Kidney (tissue), 14 donors: Measurements from ENCODE around the gene SPIN3. TPM values are rescaled to one million over a fixed set of nuclear protein-coding genes. Genes with fewer than 3 reads are reported as not detected.
"Not testable (repeated sequence)": the region's sequence is repeated elsewhere in the genome, so short reads cannot be mapped to it uniquely, and the experiment has no call there.

ENCODE experiments used
- DNase-seq, 5 donors: peaks; one replicate each; pipeline ENCODE4 v3.0.0-alpha.2; 2013 to 2020
- FAIRE-seq: peaks from 2 replicates; lab custom pipeline; 2012; peaks lifted over from hg19 to GRCh38; lab: Jason Lieb, UNC
- H3K27ac ChIP-seq, 2 donors: one replicate each; pipeline ENCODE4 v1.7.0; 2013; ENCODE audit warnings: low read depth in 2 of 2, low read length in 2 of 2, inconsistent platforms in 1 of 2
- H3K27me3 ChIP-seq: one replicate; pipeline ENCODE4 v1.7.1; 2013; ENCODE audit warnings: low read length, inconsistent platforms; ENCODE audit not compliant: control insufficient read depth, insufficient read depth
- H3K36me3 ChIP-seq, 3 donors: one replicate each; pipeline versions ENCODE4 v1.7.0 to v1.7.1; 2013; ENCODE audit warnings: low read length in 3 of 3, control low read depth in 1 of 3, inconsistent platforms in 1 of 3; ENCODE audit not compliant: insufficient read depth in 3 of 3, control insufficient read depth in 2 of 3
- H3K4me1 ChIP-seq, 3 donors: one replicate each; pipeline versions ENCODE4 v1.7.0 to v1.7.1; 2013; ENCODE audit warnings: low read length in 3 of 3, inconsistent platforms in 1 of 3, low read depth in 1 of 3; ENCODE audit not compliant: control insufficient read depth in 2 of 3, insufficient read depth in 2 of 3
- H3K4me3 ChIP-seq, 3 donors: one replicate each; pipeline versions ENCODE4 v1.7.0 to v1.8.1; 2013; ENCODE audit warnings: low read length in 3 of 3, control low read depth in 1 of 3, inconsistent platforms in 1 of 3
- H3K9ac ChIP-seq, 3 donors: one replicate each; pipeline versions ENCODE4 v1.7.0 to v1.7.1; 2013; ENCODE audit warnings: low read length in 3 of 3, control low read depth in 1 of 3, inconsistent platforms in 1 of 3
- H3K9me3 ChIP-seq, 3 donors: one replicate each; pipeline versions ENCODE4 v1.7.0 to v1.7.1; 2013; ENCODE audit warnings: low read length in 3 of 3, control low read depth in 1 of 3, inconsistent platforms in 1 of 3; ENCODE audit not compliant: control insufficient read depth in 2 of 3, insufficient read depth in 1 of 3
- CTCF ChIP-seq: IDR thresholded peaks from 3 replicates; pipeline ENCODE4 v1.5.1; 2012; ENCODE audit warnings: mild to moderate bottlenecking, moderate library complexity, borderline replicate concordance; ENCODE audit not compliant: insufficient read depth; ENCODE audit errors: extremely low read depth
- intact Hi-C: fragments of 100-400 bp; cut with DNase I; formaldehyde crosslinking; loops from one replicate; pipeline ENCODE4 v1.11.1; 2022
- polyA plus RNA-seq: library from polyadenylated mRNA; stranded (reverse); fragments of 350-450 nt; fragmentation: Illumina TruSeq; extraction: RNeasy Lipid Tissue Mini Kit (QIAGEN cat#74804); gene quantifications from one replicate; pipeline ENCODE4 v1.2.3, GENCODE V29; 2014; ENCODE audit warnings: low read depth, low replicate concordance; ENCODE audit not compliant: insufficient read depth
- total RNA-seq: library from RNA; stranded (reverse); fragmentation: NEBNext Ultra II Directional; extraction: Animal tissue kit (Norgen Biotek cat#: 25700); gene quantifications from one replicate; pipeline ENCODE4 v1.2.1, GENCODE V29; 2021
- donor health status: control.
- donor health status: control.
- donor health status: control.
- donor health status: control.
- donor health status: control.
- donor health status: DM: yes; HTN: yes; CAD: no.
- donor health status: Normal renal cell carcinoma (clear cell type).

The SPIN3 gene
- total and polyA plus RNA-seq, 2 donors from 2014 or later = 4.9 to 14.9 TPM

GRCh38 chrX:56968980-56969379 is 26.4 kb downstream of the SPIN3 start:
- FAIRE-seq = no peak
- intact Hi-C loops = no loop called here

GRCh38 chrX:56963377-56963776 is 32.0 kb downstream of the SPIN3 start:
- no peak for FAIRE-seq
- TF ChIP-seq CTCF = no peak
- no peak for DNase-seq
- no peak overlapping the region for H3K9ac ChIP-seq
- no peaks in the 10 kb centered on the region for H3K9me3 ChIP-seq
- intact Hi-C loops = no loop called here
- H3K27ac ChIP-seq = no peak overlapping the region
- H3K27me3 ChIP-seq = peaks cover 4% of the 10 kb centered on the region
- no peak overlapping the region for H3K4me3 ChIP-seq
- H3K4me1 ChIP-seq = no peaks in the 10 kb centered on the region
- peaks cover 0 to 3% (median 0%) of the 10 kb centered on the region in 3 donors for H3K36me3 ChIP-seq

More at GRCh38 chrX:56968980-56969379, 26.4 kb downstream of the SPIN3 start:
- H3K27me3 ChIP-seq = peaks cover 9% of the 10 kb centered on the region
- H3K9ac ChIP-seq = no peak overlapping the region
- no peak overlapping the region for H3K27ac ChIP-seq
- TF ChIP-seq CTCF = no peak
- no peaks in the 10 kb centered on the region for H3K36me3 ChIP-seq
- DNase-seq = no peak
- no peaks in the 10 kb centered on the region for H3K4me1 ChIP-seq
- H3K9me3 ChIP-seq = no peaks in the 10 kb centered on the region
- H3K4me3 ChIP-seq = no peak overlapping the region

- DNase-seq (no peak), FAIRE-seq (no peak)
- H3K9me3 ChIP-seq = no peaks in the 10 kb centered on the region
- H3K4me1 ChIP-seq = no peaks in the 10 kb centered on the region
- H3K27me3 ChIP-seq = no peaks in the 10 kb centered on the region
- no peak for TF ChIP-seq CTCF
- H3K4me3 ChIP-seq = no peak overlapping the region
- H3K36me3 ChIP-seq = no peaks in the 10 kb centered on the region
- no peak overlapping the region for H3K27ac ChIP-seq
- intact Hi-C loops = no loop called here
- no peak overlapping the region for H3K9ac ChIP-seq
These were observed 47.6 kb downstream of the SPIN3 start for GRCh38 chrX:56947699-56948098.

GRCh38 chrX:56946201-56946600 is 49.1 kb downstream of the SPIN3 start:
- intact Hi-C loops, FAIRE-seq, H3K27ac ChIP-seq, H3K4me3 ChIP-seq, H3K36me3 ChIP-seq, H3K9ac ChIP-seq, H3K27me3 ChIP-seq, DNase-seq, H3K4me1 ChIP-seq, H3K9me3 ChIP-seq: not testable (repeated sequence)

GRCh38 chrX:56945226-56945625 is 50.1 kb downstream of the SPIN3 start:
- H3K9ac ChIP-seq, H3K9me3 ChIP-seq, H3K36me3 ChIP-seq, DNase-seq, intact Hi-C loops, H3K27ac ChIP-seq, FAIRE-seq, H3K27me3 ChIP-seq, H3K4me3 ChIP-seq, H3K4me1 ChIP-seq: not testable (repeated sequence)
